Astrocyte of the hippocampus (primary cell): ENCODE measurements around the gene SIM1.
"Not testable (repeated sequence)": the region's sequence is repeated elsewhere in the genome, so short reads cannot be mapped to it uniquely, and the experiment has no call there.

Experiments
- DNase-seq: peaks from one replicate; pipeline ENCODE4 v3.0.0; 2011; ENCODE audit warnings: low read depth, low spot score

Gene SIM1

DNA sequence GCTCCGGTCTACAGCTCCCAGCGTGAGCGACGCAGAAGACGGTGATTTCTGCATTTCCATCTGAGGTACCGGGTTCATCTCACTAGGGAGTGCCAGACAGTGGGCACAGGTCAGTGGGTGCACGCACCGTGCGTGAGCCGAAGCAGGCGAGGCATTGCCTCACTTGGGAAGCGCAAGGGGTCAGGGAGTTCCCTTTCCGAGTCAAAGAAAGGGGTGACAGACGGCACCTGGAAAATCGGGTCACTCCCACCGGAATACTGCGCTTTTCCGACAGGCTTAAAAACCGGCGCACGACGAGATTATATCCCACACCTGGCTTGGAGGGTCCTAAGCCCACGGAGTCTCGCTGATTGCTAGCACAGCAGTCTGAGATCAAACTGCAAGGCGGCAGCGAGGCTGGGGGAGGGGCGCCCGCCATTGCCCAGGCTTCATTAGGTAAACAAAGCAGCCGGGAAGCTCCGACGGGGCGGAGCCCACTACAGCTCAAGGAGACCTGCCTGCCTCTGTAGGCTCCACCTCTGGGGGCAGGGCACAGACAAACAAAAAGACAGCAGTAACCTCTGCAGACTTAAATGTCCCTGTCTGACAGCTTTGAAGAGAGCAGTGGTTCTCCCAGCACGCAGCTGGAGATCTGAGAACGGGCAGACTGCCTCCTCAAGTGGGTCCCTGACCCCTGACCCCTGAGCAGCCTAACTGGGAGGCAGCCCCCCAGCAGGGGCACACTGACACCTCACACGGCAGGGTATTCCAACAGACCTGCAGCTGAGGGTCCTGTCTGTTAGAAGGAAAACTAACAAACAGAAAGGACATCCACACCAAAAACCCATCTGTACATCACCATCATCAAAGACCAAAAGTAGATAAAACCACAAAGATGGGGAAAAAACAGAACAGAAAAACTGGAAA lies 109.7 kb downstream of the SIM1 start:
- DNase-seq: not testable (repeated sequence)

DNA sequence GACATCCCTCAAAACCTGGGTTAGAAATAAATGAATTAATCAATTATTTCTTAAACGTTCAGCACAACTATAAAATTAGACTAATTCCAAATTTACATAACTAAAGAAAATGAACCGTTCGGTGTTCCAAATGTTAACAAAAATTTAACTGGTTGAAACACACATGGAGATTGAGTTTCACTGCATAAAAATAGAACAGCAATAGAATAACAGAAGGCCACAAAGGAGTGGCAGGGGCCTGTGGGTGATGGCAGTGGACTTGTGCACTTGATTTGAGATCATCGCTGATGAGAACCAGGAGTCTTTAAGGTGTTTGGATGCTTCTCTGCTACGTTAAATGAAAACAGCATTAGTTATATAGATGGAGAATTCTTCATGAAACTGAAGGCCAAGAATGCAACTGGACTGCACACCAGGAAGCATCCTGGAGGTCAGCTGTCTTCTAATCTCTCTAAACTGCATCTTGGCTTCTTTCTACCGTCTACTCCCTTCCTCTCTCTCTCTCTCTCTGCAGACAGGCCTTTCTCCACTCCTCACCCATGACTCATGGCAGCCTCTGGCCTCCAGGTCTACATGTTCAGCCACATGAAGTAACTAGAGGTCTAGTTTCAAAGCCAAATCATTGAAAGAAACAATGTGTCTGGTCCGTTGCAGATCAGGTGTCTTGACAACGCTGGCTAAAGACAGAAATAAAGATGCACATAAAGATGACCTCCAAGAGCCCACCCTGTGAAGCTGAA lies 111.3 kb downstream of the SIM1 start:
- DNase-seq: no peak

DNA sequence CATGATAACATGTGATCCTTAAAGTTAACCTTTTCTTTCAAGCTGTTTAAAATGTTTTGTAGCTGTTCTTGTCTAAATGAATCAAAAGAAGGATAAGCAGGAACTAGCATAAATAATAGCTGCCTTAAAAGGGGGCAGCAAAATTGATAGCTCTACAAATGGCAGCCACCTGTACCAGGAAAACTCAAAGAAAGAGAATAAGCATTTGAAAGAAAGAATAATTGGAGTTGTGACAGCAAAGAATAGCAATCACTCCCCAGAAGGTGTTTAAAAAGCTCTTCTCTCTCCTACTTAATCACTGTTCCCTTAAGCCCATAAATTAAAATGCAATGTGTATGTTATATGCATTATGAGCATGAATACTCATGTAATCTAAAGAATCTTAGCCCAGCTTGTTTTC lies 114.6 kb downstream of the SIM1 start:
- DNase-seq: no peak

DNA sequence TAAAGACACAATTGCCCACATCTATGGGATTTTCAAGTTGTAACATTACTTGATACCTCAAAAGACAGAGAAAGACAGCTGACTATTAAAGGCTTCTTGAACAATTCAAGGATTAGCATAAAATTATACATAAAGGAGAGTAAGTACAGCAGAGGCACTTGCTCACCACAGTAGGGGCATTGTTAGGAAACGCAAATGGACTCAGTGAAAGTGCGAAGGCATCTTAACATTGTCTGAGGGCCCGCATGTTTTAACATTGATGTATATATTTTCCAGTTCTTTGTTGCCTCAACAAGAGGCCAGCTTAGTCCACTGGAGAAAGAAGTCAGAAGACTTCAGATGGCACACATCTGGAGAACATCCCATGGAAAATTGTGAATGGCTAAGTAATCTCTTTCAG lies 115.4 kb downstream of the SIM1 start:
- DNase-seq: no peak

DNA sequence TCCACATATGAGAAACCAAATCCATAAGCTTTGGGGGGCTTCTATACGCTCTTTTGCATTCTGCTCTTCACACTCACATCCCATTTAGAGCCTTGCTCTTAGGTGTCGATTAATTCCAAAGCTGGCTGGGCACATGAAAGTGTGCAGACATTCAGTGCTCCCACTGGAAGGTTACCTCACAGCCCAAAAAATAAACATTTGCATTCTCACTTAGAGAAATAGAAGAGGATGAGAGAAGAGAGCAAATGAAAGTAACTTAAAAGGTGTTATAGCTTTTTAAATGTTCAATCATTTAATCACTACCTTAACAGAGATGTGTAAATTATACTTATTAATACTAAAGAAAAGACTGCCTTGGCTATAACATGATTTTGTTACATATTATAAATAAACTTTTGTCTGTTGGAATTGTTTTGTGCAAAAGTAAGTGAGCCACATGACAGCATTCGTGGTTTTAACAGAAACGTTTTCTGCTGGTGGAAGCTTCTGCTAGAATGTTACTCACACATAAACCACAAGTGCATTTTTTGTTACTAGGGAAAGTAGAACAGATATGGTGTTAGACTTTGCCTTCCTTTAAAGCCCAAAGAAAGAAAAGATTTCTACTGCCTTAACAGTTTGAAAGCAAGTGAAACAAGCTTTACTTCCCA lies 116.7 kb downstream of the SIM1 start:
- peak; percentile 75 for DNase-seq

DNA sequence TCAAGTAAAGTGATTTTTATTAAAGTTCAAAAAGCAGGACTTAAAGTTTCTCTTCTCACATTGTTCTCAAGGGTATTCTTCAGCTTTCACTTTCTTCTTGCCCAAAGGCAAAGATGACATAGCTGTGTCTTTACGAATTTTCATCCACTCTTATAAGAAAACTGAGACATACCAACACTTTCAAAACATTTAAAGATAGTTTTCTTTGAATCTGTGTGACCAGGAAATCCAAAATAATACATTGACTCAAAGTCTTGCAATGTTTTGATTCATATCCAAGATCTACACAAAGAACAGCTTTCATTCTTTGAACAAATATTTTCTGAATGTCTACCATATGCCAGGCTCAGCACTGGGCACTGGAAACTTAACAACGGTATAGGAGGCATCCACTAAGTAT lies 117.9 kb downstream of the SIM1 start:
- DNase-seq: peak; percentile 67

DNA sequence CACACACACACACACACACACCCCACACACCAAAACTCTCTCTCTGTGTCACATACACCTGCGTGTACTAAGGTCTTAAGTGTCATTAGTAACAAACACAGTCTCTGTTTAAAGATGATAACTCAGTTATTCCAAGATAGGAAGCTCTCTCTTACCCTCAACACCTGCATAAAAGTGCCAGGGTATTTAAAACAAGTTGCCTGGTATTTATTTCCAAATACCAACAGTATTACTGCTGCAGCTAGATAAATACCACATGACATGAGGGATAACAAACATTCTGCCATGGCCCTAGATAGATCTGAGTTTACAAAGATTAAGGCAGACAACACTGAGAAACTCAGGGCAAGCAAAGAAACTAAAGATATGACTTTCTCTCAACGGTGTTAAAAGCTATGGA lies 118.5 kb downstream of the SIM1 start:
- peak; percentile 63 for DNase-seq

DNA sequence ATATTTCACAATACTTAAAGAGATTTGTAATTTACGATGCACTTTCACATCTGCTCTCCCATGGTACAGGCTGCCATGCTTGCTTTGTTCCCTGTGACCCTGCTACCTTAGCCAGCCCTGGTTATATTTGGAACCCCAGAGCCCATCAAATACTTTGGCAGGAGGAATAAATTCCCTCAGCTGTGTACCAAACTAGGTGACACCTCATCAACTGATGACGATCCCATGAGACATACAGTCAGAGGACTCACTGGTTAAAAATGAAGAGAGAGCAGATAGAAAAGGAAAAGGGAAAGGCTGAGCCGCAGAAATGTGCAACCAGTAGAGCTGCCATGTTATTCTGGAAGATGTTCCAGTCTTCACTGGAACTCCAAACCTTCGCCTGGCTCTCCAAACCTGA lies 120.0 kb downstream of the SIM1 start:
- DNase-seq: peak; percentile 41

DNA sequence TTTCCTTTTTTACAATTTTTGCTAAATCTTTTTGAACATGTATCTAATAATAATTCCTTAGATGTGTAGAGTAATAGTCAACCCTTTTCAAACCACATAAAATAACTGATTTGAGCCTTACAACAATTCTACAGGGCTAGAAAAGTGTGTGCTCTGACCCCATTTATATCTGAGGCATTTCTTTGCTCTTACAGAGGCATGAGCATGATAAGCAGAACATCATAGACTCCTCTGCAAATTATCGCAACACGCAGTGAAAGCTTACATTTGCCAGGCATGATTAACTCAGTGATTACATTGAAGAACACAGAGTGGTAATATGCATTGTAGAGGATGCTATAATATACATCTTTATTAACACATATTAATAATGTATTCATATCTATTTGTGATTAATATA lies 120.4 kb downstream of the SIM1 start:
- DNase-seq: no peak

DNA sequence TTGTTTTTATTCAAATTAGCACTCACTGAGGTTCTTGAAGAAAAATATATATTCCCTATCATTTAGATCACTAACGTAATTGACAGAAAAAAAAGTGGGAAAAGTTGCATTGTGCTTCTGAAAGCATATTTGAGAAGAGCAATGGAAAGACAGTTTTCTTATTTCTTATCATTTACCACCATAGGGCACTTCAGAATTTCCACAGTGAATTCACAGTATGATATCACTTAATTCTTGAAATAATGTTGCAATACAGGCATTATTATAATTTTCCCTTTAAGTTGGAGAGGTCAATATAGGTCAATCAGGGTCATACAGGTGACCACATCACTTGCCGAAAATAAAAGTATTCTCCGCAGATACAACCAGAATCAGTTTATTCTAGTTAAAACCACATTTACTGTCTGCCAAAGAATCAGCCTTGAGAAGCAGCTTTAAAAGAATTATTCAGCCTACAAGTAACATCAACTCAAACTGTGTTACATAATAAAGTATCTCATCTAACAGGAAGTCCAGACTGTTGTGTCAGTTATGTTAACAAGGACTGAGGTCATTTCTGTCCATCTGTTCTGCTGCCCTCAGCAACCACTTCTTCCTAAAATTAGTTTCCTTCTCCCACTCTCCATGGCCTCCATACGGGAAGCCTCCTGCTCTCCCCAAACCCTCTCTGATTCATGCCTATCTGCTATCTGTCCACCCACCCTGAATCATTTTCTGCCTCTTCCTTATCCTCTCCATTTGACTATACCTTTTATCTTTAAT lies 121.2 kb downstream of the SIM1 start:
- peak; percentile 26 for DNase-seq

DNA sequence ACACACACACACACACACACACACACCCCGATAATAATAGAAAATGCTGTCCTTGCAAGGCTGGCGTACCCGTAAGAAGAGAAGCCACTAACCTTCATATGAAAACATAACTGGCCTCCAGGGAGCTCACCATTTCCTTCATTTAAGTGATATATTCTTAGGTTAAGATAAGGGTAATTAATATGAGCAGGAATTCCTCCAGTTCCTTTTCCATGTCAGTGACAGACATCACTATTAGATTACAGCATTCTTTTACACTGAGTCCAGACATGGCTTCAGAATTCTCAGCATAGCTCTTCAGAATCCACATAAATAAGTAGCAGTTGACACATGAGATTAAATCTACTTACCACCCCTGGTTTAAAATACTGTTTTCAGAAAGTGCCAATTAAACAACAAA lies 121.9 kb downstream of the SIM1 start:
- DNase-seq: peak; percentile 81

DNA sequence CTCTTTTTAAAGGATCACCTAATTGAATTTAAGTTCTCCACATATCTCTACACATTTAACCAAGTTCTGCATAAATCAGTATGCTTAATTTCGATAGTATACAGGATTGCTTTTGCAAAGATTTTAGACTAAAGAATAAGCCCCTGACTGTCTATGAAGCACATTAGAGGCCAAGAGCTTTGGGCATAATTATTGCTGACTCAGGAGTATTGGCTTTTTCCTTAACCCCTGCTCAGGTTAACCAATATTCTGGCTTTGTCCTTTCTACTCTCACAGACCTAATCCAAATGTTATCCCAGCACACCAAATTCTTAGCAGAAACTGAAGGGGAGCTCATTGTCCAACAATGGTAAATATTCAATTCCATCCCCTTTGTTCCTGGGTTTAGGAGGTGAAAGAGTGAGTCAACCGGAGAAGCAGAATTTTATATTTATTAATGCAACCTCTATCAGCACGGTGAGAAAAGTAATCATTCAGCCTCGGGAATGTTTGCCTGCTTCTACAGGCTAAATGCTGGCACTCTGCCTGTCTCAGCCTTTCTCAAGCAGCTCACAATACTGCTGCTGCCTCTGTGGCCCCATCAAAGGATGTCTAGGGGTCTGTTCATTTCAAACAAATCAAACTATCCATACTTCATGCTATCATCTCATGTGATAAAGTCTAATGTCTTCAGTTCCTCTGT lies 125.0 kb downstream of the SIM1 start:
- DNase-seq: peak; percentile 55

DNA sequence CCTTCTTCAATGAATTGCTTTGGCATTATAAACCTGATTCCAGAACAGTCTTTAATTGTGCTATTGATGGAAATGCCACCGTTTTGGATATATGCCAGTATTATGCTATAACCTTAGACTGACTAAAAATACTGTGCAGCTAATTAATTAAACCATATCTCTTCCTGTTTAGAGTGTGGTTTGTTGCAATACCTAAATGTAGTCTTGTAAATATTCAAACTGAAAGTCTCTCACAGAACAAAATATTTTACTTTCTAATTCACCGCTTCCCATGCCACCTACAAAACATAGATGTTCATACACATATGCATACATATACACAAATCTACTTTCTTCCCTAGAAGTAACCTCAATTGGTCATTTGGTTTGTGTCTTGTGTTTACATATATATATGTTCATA lies 126.6 kb downstream of the SIM1 start:
- no peak for DNase-seq

DNA sequence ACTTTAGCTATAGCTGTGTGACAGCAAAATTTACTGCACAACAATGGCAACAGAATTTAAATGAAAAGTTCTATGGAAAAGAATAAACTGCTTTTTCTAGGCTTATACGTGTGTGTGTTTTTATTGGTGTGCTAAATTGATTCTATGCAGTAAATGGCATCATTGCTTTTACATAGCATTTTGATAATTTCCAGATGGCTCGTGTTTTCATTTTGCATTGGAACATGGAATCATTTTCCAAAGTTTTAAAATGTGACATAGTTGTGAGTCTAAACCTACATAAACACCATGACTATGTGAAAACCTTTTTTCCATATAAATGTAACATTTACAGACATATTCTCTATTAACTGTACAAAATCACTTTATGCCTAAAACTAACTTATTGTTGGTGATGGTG lies 127.8 kb downstream of the SIM1 start:
- DNase-seq: no peak

DNA sequence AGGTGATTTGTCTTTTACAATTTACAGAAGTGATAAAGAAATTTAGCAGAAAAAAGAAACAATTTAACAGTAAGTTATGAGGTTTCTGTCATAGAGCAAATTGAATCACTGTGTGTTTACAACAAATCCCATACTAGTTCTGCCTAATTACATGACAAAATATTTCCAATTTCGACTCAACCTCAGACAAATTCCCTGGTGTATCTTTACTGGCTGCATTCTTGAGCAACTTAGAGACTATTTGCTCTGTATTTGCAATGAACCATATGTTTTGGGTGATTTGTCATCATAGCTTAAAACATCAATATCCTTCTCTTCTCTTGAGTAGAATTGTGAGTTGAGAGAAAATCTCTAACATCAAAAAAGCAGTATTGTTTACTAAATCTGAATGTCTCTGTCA lies 128.7 kb downstream of the SIM1 start:
- DNase-seq: no peak
